ENCODE measurements around the gene FBXL17. TPM values are rescaled to one million over a fixed set of nuclear protein-coding genes. Genes with fewer than 3 reads are reported as not detected.

Gene FBXL17
- total RNA-seq, 4 donors from 2014 or later: 14.4 to 22.0 (median 16.6) TPM

DNA sequence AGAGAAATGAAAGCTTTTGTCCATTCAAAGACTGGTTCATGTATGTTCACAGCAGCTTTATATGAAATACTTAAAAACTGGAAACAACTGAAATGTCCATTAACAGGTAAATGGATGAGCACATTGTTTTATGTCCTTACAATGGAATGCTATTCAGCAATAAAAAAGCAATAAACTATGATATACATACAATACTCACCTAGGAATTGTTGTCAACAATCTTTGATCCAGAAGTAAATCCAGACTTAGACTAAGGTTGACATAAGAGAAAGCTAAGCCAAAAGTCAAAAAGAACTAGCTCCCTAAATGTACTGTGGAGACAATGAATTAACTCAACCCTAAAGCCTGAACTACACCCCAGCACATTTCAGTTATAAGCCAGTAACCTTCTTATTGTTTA, 54.9 kb downstream of the FBXL17 start:
- Histone ChIP-seq H3K4me3 (no peak overlapping the region), H3K36me3 (no peaks in the 10 kb centered on the region), H3K4me1 (peaks cover 0 to under 1% (median 0%) of the 10 kb centered on the region in 4 donors), H3K27ac (replicated peaks in 1 of 4) (no peak overlapping the region), H3K9me3 (no peaks in the 10 kb centered on the region), H3K27me3 (no peaks in the 10 kb centered on the region)
- no peak for DNase-seq (ENCODE audit: extremely low spot score)
- TF ChIP-seq POLR2A (IDR thresholded peaks at IDR 0.05; ENCODE audit: low read depth): no peak
- TF ChIP-seq, protein P1, sequence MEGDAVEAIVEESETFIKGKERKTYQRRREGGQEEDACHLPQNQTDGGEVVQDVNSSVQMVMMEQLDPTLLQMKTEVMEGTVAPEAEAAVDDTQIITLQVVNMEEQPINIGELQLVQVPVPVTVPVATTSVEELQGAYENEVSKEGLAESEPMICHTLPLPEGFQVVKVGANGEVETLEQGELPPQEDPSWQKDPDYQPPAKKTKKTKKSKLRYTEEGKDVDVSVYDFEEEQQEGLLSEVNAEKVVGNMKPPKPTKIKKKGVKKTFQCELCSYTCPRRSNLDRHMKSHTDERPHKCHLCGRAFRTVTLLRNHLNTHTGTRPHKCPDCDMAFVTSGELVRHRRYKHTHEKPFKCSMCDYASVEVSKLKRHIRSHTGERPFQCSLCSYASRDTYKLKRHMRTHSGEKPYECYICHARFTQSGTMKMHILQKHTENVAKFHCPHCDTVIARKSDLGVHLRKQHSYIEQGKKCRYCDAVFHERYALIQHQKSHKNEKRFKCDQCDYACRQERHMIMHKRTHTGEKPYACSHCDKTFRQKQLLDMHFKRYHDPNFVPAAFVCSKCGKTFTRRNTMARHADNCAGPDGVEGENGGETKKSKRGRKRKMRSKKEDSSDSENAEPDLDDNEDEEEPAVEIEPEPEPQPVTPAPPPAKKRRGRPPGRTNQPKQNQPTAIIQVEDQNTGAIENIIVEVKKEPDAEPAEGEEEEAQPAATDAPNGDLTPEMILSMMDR (IDR thresholded peaks at IDR 0.05): no peak
- no peak for TF ChIP-seq POLR2AphosphoS5 (IDR thresholded peaks at IDR 0.05)
- intact Hi-C loops (cut with DNase I): no loop called here

DNA sequence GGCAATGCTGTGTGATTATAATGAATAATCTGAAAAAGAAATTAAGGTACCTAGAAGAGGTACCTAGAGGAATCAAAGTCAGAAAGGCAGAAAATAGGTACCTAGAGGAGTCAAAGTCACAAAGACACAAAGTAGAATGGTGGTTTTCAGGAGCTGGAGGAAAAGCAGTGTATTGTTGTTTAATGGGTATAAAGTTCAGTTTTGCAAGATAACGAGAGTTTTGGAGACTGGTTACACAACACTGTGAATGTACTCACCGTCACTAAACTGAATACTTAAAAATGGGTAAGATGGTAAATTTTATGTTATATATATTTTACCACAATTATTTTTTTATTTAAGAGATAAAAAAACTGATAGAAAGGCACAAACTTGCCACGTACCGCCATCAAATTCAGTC, 57.0 kb downstream of the FBXL17 start:
- intact Hi-C loops (cut with DNase I): no loop called here
- Histone ChIP-seq H3K4me3 (no peak overlapping the region), H3K27ac (replicated peaks in 1 of 4) (no peak overlapping the region), H3K36me3 (no peaks in the 10 kb centered on the region), H3K4me1 (peaks cover 0 to 3% (median 0%) of the 10 kb centered on the region in 4 donors), H3K27me3 (no peaks in the 10 kb centered on the region), H3K9me3 (no peaks in the 10 kb centered on the region)
- no peak for DNase-seq (ENCODE audit: extremely low spot score)
- 95% methylated on average over 4 of the region's 4 CpGs for WGBS
- TF ChIP-seq POLR2A (IDR thresholded peaks at IDR 0.05; ENCODE audit: low read depth) (no peak), POLR2AphosphoS5 (IDR thresholded peaks at IDR 0.05) (no peak), EP300 (IDR thresholded peaks at IDR 0.05) (no peak)
- TF ChIP-seq, protein P1 (IDR thresholded peaks at IDR 0.05): no peak

DNA sequence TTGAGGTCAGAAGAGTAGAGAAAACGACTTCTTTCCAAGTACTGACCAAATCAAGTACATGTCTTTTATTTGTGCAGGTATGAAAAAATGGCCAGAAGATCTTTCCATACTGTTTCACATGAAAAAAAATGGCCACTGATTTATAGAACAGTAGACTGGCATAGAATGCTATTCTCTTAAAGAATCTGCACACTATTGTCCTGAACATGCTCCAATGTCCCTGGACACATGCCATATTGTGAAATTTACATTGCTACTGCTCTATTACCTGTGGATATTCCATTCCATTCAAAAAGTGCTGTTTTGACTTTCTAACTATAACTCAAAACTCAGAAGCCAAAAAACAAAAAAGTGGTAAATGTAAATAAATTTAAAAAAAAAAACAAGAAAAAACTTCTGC, 60.6 kb downstream of the FBXL17 start:
- no peak for DNase-seq (ENCODE audit: extremely low spot score)
- Histone ChIP-seq H3K4me1 (peaks cover 0 to 3% (median 0%) of the 10 kb centered on the region in 4 donors), H3K27ac (replicated peaks in 1 of 4) (no peak overlapping the region), H3K4me3 (no peak overlapping the region), H3K36me3 (no peaks in the 10 kb centered on the region), H3K27me3 (no peaks in the 10 kb centered on the region), H3K9me3 (no peaks in the 10 kb centered on the region)
- TF ChIP-seq, protein P1 (IDR thresholded peaks at IDR 0.05): no peak
- no peak for TF ChIP-seq POLR2AphosphoS5 (IDR thresholded peaks at IDR 0.05)
- TF ChIP-seq POLR2A (IDR thresholded peaks at IDR 0.05; ENCODE audit: low read depth): no peak
- TF ChIP-seq EP300 (IDR thresholded peaks at IDR 0.05): no peak
- intact Hi-C loops (cut with DNase I): no loop called here
- WGBS: 88% methylated on average over 1 of the region's 1 CpG

DNA sequence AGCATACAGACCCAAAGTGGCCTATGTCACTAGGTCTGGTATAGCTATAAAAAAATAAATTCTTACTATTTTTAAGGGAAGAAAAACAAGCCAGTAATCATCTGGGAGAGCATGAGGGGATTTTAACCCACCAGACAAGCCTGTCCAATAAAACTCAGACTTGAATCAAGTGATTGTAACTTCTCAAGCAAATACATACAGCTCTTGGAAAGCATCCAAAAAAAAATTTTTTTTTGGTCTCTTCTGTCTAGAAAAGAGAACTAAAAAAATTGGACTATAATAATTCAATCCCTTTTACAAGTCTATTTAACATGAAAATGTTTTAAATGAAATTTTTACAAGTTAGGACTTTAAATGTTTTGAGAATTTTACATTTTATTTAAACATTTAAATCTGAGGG, 61.7 kb downstream of the FBXL17 start:
- H3K27ac ChIP-seq (replicated peaks in 1 of 4): no peak overlapping the region
- H3K27me3 ChIP-seq: no peaks in the 10 kb centered on the region
- TF ChIP-seq, protein P1 (IDR thresholded peaks at IDR 0.05): no peak
- TF ChIP-seq POLR2AphosphoS5 (IDR thresholded peaks at IDR 0.05) (no peak), EP300 (IDR thresholded peaks at IDR 0.05) (no peak), POLR2A (IDR thresholded peaks at IDR 0.05; ENCODE audit: low read depth) (no peak)
- no peak overlapping the region for H3K4me3 ChIP-seq
- no peak for DNase-seq (ENCODE audit: extremely low spot score)
- H3K36me3 ChIP-seq: no peaks in the 10 kb centered on the region
- intact Hi-C loops (cut with DNase I): no loop called here
- peaks cover 0 to 9% (median 0%) of the 10 kb centered on the region in 4 donors for H3K4me1 ChIP-seq
- H3K9me3 ChIP-seq: no peaks in the 10 kb centered on the region

DNA sequence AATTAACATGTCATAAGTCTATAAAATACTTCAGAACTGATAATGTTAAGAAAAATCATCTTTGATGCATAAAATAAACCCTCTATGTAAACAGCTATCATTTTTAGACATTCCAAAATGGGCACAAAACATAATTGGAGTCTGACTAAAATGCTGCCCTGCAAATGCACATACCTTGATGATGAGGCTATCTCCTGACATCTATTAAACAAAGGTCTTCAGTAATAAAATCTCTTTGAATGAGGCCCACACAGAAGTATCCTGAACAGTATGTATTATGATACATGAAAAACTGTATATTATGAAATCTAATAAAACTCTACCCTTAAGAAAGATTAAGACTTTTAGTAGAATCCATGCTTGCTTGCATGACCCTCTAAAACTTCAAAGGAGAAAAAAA, 66.1 kb downstream of the FBXL17 start:
- Histone ChIP-seq H3K4me1 (peaks cover 0 to 6% (median 0%) of the 10 kb centered on the region in 4 donors), H3K27me3 (no peaks in the 10 kb centered on the region), H3K4me3 (no peak overlapping the region), H3K36me3 (no peaks in the 10 kb centered on the region), H3K9me3 (no peaks in the 10 kb centered on the region), H3K27ac (replicated peaks in 1 of 4) (no peak overlapping the region)
- intact Hi-C loops (cut with DNase I): no loop called here
- no peak for TF ChIP-seq POLR2AphosphoS5 (IDR thresholded peaks at IDR 0.05)
- no peak for TF ChIP-seq POLR2A (IDR thresholded peaks at IDR 0.05; ENCODE audit: low read depth)
- no peak for TF ChIP-seq EP300 (IDR thresholded peaks at IDR 0.05)
- TF ChIP-seq, protein P1 (IDR thresholded peaks at IDR 0.05): no peak
- no peak for DNase-seq (ENCODE audit: extremely low spot score)

All from esophagus muscularis mucosa (tissue), 4 donors.